GM12878 (cell line): Measurements from ENCODE around the gene HSD17B11.

Experiments
- ATF7 ChIP-seq: fragments of 450-650 bp; IDR thresholded peaks from 2 replicates; pipeline ENCODE4 v1.6.1; 2016; ENCODE audit warnings: low read depth, mild to moderate bottlenecking
- CBX5 ChIP-seq: sonication (generic); IDR thresholded peaks from 2 replicates; pipeline ENCODE4 v1.6.1; 2016; ENCODE audit warnings: low read depth, moderate library complexity, mild to moderate bottlenecking, inconsistent platforms
- CHD2 ChIP-seq: IDR thresholded peaks from 2 replicates; pipeline ENCODE4 v1.6.1; 2011; ENCODE audit warnings: low read depth, low read length, improper control_type of control experiment, borderline replicate concordance
- EP300 ChIP-seq, 2 experiments: fragments of 150-350 bp in 1 of 2; IDR thresholded peaks; 2 replicates each; pipeline ENCODE4 v1.6.1; 2011 to 2012; ENCODE audit warnings: low read depth in 2 of 2, low read length in 2 of 2, borderline replicate concordance in 1 of 2, improper control_type of control experiment in 1 of 2, inconsistent platforms in 1 of 2; ENCODE audit not compliant: control insufficient read depth in 1 of 2
- RAD21 ChIP-seq: IDR thresholded peaks from 2 replicates; pipeline ENCODE4 v1.6.1; 2011; ENCODE audit warnings: mild to moderate bottlenecking, low read depth, low read length, moderate library complexity; ENCODE audit not compliant: insufficient read depth
- RELB ChIP-seq: fragments of 450-650 bp; IDR thresholded peaks from 2 replicates; pipeline ENCODE4 v1.6.1; 2017; ENCODE audit warnings: low read depth, mild to moderate bottlenecking, moderate library complexity
- SMARCA5 ChIP-seq: fragments of 450-650 bp; IDR thresholded peaks from 2 replicates; pipeline ENCODE4 v1.6.1; 2017; ENCODE audit warnings: mild to moderate bottlenecking
- TAF1 ChIP-seq: IDR thresholded peaks from 2 replicates; pipeline ENCODE4 v1.6.1; 2011; ENCODE audit warnings: mild to moderate bottlenecking, low read depth, low read length, borderline replicate concordance
- TBL1XR1 ChIP-seq: IDR thresholded peaks from 2 replicates; pipeline ENCODE4 v1.6.1; 2012; ENCODE audit warnings: low read depth, low read length, improper control_type of control experiment
- TF ChIP-seq, protein P1 (sequence below), 3 experiments: IDR thresholded peaks in 2 of 3; conservative IDR thresholded peaks in 1 of 3; 2 replicates each; pipeline ENCODE4 v1.5.1; 2011; ENCODE audit warnings: low read depth in 3 of 3, low read length in 3 of 3, mild to moderate bottlenecking in 3 of 3, control low read depth in 2 of 3, moderate library complexity in 2 of 3, inconsistent platforms in 1 of 3, mixed read lengths in 1 of 3; ENCODE audit not compliant: control insufficient read depth in 2 of 3, insufficient read depth in 1 of 3; ENCODE audit errors: extremely low read depth in 1 of 3

DNA sequence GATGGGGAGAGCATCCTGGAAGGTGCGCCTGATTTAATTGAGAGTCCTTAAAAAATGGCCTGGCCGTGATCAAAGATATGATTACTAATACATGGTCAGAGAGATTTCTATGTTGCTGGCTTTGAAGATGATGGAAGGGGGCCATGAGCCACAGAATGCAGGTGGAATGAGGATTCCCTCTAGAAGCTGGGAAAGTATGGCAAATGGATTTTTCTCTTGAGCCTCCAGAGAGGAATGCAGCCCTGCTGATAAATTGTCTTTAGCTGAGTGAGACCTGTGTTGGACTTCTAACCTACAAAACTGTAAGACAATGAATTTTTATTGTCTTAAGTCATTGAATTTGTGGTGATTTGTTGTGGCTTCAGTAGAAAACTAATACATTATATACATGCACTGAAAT, 39.0 kb upstream of the HSD17B11 start:
- TF ChIP-seq EP300 (IDR thresholded peaks at IDR 0.05; ENCODE audit: borderline replicate concordance in 1 of 2, control insufficient read depth in 1 of 2, low read depth in 2 of 2, low read length in 2 of 2), result no peak
- no peak for TF ChIP-seq CHD2
- TF ChIP-seq, protein P1, sequence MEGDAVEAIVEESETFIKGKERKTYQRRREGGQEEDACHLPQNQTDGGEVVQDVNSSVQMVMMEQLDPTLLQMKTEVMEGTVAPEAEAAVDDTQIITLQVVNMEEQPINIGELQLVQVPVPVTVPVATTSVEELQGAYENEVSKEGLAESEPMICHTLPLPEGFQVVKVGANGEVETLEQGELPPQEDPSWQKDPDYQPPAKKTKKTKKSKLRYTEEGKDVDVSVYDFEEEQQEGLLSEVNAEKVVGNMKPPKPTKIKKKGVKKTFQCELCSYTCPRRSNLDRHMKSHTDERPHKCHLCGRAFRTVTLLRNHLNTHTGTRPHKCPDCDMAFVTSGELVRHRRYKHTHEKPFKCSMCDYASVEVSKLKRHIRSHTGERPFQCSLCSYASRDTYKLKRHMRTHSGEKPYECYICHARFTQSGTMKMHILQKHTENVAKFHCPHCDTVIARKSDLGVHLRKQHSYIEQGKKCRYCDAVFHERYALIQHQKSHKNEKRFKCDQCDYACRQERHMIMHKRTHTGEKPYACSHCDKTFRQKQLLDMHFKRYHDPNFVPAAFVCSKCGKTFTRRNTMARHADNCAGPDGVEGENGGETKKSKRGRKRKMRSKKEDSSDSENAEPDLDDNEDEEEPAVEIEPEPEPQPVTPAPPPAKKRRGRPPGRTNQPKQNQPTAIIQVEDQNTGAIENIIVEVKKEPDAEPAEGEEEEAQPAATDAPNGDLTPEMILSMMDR (IDR thresholded peaks at IDR 0.05 in 2 of 3, conservative IDR thresholded peaks at IDR 0.05 in 1 of 3; ENCODE audit: control insufficient read depth in 2 of 3, extremely low read depth in 1 of 3, insufficient read depth in 1 of 3, low read depth in 3 of 3, low read length in 3 of 3), result no peak
- no peak for TF ChIP-seq SMARCA5
- no peak for TF ChIP-seq TAF1
- no peak for TF ChIP-seq ATF7
- TF ChIP-seq RELB, result no peak
- no peak for TF ChIP-seq TBL1XR1
- no peak for TF ChIP-seq CBX5
- no peak for TF ChIP-seq RAD21
